OCI-LY1 (cell line): ENCODE data around the gene ABR.

Experiments used
- CTCF ChIP-seq: fragments of 200-600 bp; sonication (generic), shearing (Covaris generic); IDR thresholded peaks from 2 replicates; pipeline ENCODE4 v1.5.1; 2017; ENCODE audit warnings: mild to moderate bottlenecking, antibody characterized with exemption, low read length, moderate library complexity, mixed read lengths
- EZH2 ChIP-seq: fragments of 200-600 bp; sonication (generic), shearing (Covaris generic); IDR thresholded peaks from 2 replicates; pipeline ENCODE4 v1.8.0; 2017; ENCODE audit warnings: borderline replicate concordance, mixed run types, mild to moderate bottlenecking, antibody characterized with exemption, low read length, moderate library complexity, mixed read lengths

- no peak for TF ChIP-seq EZH2
- no peak for TF ChIP-seq CTCF
Measured at GRCh38 chr17:1019451-1019850, 160.3 kb downstream of the ABR start.
